Measurements from ENCODE around the gene ITGA8.

DNA sequence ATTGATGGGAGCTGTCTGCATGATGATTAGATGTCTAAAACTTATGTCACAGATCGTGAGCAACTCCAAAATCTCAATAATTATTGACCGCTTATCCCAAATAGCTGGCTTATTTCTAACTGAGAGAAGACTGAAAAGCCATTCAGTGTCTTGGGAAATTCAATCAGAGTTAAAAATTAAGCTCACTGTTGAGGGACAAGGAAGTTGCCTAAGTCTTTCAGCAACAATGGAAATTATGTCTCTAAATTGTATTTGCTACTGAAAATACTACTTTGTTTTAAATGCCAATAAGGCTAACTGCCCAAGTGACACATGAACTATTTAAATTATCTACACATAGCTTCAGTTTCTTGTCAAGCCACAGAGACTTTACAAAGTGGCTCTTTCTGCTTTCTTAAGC lies 240.8 kb downstream of the ITGA8 start:
- TF ChIP-seq CTCF (optimal IDR thresholded peaks at IDR 0.05 in 1 of 3, IDR thresholded peaks at IDR 0.05 in 1 of 3, conservative IDR thresholded peaks at IDR 0.05 in 1 of 3; ENCODE audit: extremely low read depth in 1 of 3, insufficient read depth in 2 of 3, low read length in 3 of 3) (no peak), EZH2 (IDR thresholded peaks at IDR 0.05; ENCODE audit: low read length) (no peak)
